ENCODE measurements around the gene SDF2L1.
A peak's percentile ranks its signal among the peaks of the same experiment; 100 is the strongest.
"Not testable (repeated sequence)": the region's sequence is repeated elsewhere in the genome, so short reads cannot be mapped to it uniquely, and the experiment has no call there.

SDF2L1 gene

GRCh38 chr22:21690401-21690801 lies 48.3 kb downstream of the SDF2L1 start:
- no peak overlapping the region for H3K4me3 ChIP-seq (ENCODE audit: low read depth, low read length, poor library complexity, severe bottlenecking)
- peaks cover 55% of the 10 kb centered on the region for H3K36me3 ChIP-seq (ENCODE audit: insufficient read depth, low read length)
- H3K79me2 ChIP-seq (ENCODE audit: insufficient read depth, low read length): no peaks in the 10 kb centered on the region
- no peak overlapping the region for H3K4me2 ChIP-seq (ENCODE audit: low read length)
- H3K27ac ChIP-seq (ENCODE audit: low read depth, low read length, poor library complexity, severe bottlenecking): peak overlapping the region; percentile 77
- peaks cover 24% of the 10 kb centered on the region for H3K4me1 ChIP-seq (ENCODE audit: insufficient read depth, low read length, severe bottlenecking)
- TF ChIP-seq CTCF (IDR thresholded peaks at IDR 0.05; ENCODE audit: low read length) (no peak), EZH2 (IDR thresholded peaks at IDR 0.05; ENCODE audit: borderline replicate concordance, low read length) (no peak)
- H2AFZ ChIP-seq (ENCODE audit: low read length): no peak overlapping the region
- no peak overlapping the region for H3K9ac ChIP-seq (ENCODE audit: low read length)
- no peaks in the 10 kb centered on the region for H3K9me3 ChIP-seq (ENCODE audit: low read length)
- no peaks in the 10 kb centered on the region for H3K9me2 ChIP-seq (ENCODE audit: low read depth, low read length)
- H3K27me3 ChIP-seq (ENCODE audit: insufficient read depth, low read length): no peaks in the 10 kb centered on the region
- no peaks in the 10 kb centered on the region for H3F3A ChIP-seq (ENCODE audit: insufficient read depth, low read length)
- no peaks in the 10 kb centered on the region for H4K20me1 ChIP-seq (ENCODE audit: insufficient read depth, low read length)

GRCh38 chr22:21691816-21692215 lies 49.7 kb downstream of the SDF2L1 start:
- H3K9me2 ChIP-seq (ENCODE audit: low read depth, low read length): no peaks in the 10 kb centered on the region
- H3K4me1 ChIP-seq (ENCODE audit: insufficient read depth, low read length, severe bottlenecking): peaks cover 24% of the 10 kb centered on the region
- no peak overlapping the region for H3K4me3 ChIP-seq (ENCODE audit: low read depth, low read length, poor library complexity, severe bottlenecking)
- no peaks in the 10 kb centered on the region for H3K9me3 ChIP-seq (ENCODE audit: low read length)
- no peaks in the 10 kb centered on the region for H3F3A ChIP-seq (ENCODE audit: insufficient read depth, low read length)
- H3K79me2 ChIP-seq (ENCODE audit: insufficient read depth, low read length): no peaks in the 10 kb centered on the region
- peaks cover 61% of the 10 kb centered on the region for H3K36me3 ChIP-seq (ENCODE audit: insufficient read depth, low read length)
- no peaks in the 10 kb centered on the region for H4K20me1 ChIP-seq (ENCODE audit: insufficient read depth, low read length)
- no peak overlapping the region for H2AFZ ChIP-seq (ENCODE audit: low read length)
- no peak overlapping the region for H3K4me2 ChIP-seq (ENCODE audit: low read length)
- H3K9ac ChIP-seq (ENCODE audit: low read length): no peak overlapping the region
- H3K27me3 ChIP-seq (ENCODE audit: insufficient read depth, low read length): no peaks in the 10 kb centered on the region
- H3K27ac ChIP-seq (ENCODE audit: low read depth, low read length, poor library complexity, severe bottlenecking): no peak overlapping the region
- TF ChIP-seq EZH2 (IDR thresholded peaks at IDR 0.05; ENCODE audit: borderline replicate concordance, low read length) (no peak), CTCF (IDR thresholded peaks at IDR 0.05; ENCODE audit: low read length) (no peak)

GRCh38 chr22:21692856-21693255 lies 50.8 kb downstream of the SDF2L1 start:
- H3K9me3 ChIP-seq (ENCODE audit: low read length); H3K9ac ChIP-seq (ENCODE audit: low read length); H3K79me2 ChIP-seq (ENCODE audit: insufficient read depth, low read length); H3K4me3 ChIP-seq (ENCODE audit: low read depth, low read length, poor library complexity, severe bottlenecking); H2AFZ ChIP-seq (ENCODE audit: low read length); H3K27me3 ChIP-seq (ENCODE audit: insufficient read depth, low read length); H3K27ac ChIP-seq (ENCODE audit: low read depth, low read length, poor library complexity, severe bottlenecking); H3K4me2 ChIP-seq (ENCODE audit: low read length); H3F3A ChIP-seq (ENCODE audit: insufficient read depth, low read length); H4K20me1 ChIP-seq (ENCODE audit: insufficient read depth, low read length); H3K9me2 ChIP-seq (ENCODE audit: low read depth, low read length): not testable (repeated sequence)
- Histone ChIP-seq H3K36me3 (ENCODE audit: insufficient read depth, low read length) (peaks cover 65% of the 10 kb centered on the region), H3K4me1 (ENCODE audit: insufficient read depth, low read length, severe bottlenecking) (peaks cover 24% of the 10 kb centered on the region)

- Histone ChIP-seq H3K27ac (ENCODE audit: low read depth, low read length, poor library complexity, severe bottlenecking) (no peak overlapping the region), H3F3A (ENCODE audit: insufficient read depth, low read length) (no peaks in the 10 kb centered on the region), H3K9ac (ENCODE audit: low read length) (no peak overlapping the region), H3K4me1 (ENCODE audit: insufficient read depth, low read length, severe bottlenecking) (peaks cover 19% of the 10 kb centered on the region), H2AFZ (ENCODE audit: low read length) (no peak overlapping the region), H3K79me2 (ENCODE audit: insufficient read depth, low read length) (no peaks in the 10 kb centered on the region), H3K4me3 (ENCODE audit: low read depth, low read length, poor library complexity, severe bottlenecking) (no peak overlapping the region), H3K27me3 (ENCODE audit: insufficient read depth, low read length) (no peaks in the 10 kb centered on the region), H3K9me3 (ENCODE audit: low read length) (no peaks in the 10 kb centered on the region), H3K9me2 (ENCODE audit: low read depth, low read length) (no peaks in the 10 kb centered on the region), H3K36me3 (ENCODE audit: insufficient read depth, low read length) (peaks cover 68% of the 10 kb centered on the region), H4K20me1 (ENCODE audit: insufficient read depth, low read length) (no peaks in the 10 kb centered on the region), H3K4me2 (ENCODE audit: low read length) (no peak overlapping the region)
- TF ChIP-seq EZH2 (IDR thresholded peaks at IDR 0.05; ENCODE audit: borderline replicate concordance, low read length) (no peak), CTCF (IDR thresholded peaks at IDR 0.05; ENCODE audit: low read length) (no peak)
Measured at GRCh38 chr22:21693333-21693998, 51.4 kb downstream of the SDF2L1 start.

All from OCI-LY1 (cell line).